Heart right ventricle (tissue), 16 donors: Measurements from ENCODE around the gene ZCCHC4. TPM values are rescaled to one million over a fixed set of nuclear protein-coding genes. Genes with fewer than 3 reads are reported as not detected.

Experiments used
- ATAC-seq, 8 donors: fragments of 200-7000 bp; cut with Tn5 transposase; one replicate each; pipeline ENCODE4 v1.9.1; 2020; ENCODE audit warnings: mild to moderate bottlenecking in 8 of 8, moderate library complexity in 8 of 8, moderate number of reproducible peaks in 1 of 8
- DNase-seq, 2 donors: peaks; one replicate each; pipeline ENCODE4 v3.0.0-alpha.2; 2020
- H3K27ac ChIP-seq, 10 donors: fragments of 200-600 bp; sonication (generic) in 2 of 10; one replicate each; pipeline versions ENCODE4 v1.5.0 to v1.8.0; 2020 to 2022; ENCODE audit warnings: mild to moderate bottlenecking in 3 of 10
- H3K27me3 ChIP-seq, 7 donors: fragments of 200-600 bp; one replicate each; pipeline ENCODE4 v1.8.0; 2021 to 2022; ENCODE audit warnings: mild to moderate bottlenecking in 2 of 7
- H3K36me3 ChIP-seq, 9 donors: fragments of 200-600 bp; sonication (generic) in 1 of 9; one replicate each; pipeline versions ENCODE4 v1.5.0 to v1.8.0; 2020 to 2022; ENCODE audit warnings: mild to moderate bottlenecking in 2 of 9
- H3K4me1 ChIP-seq, 9 donors: fragments of 200-600 bp; sonication (generic) in 1 of 9; one replicate each; pipeline versions ENCODE4 v1.5.0 to v1.8.0; 2020 to 2022; ENCODE audit warnings: mild to moderate bottlenecking in 4 of 9
- H3K4me3 ChIP-seq, 10 donors: fragments of 200-600 bp; sonication (generic) in 2 of 10; one replicate each; pipeline versions ENCODE4 v1.5.0 to v1.8.0; 2020 to 2022; ENCODE audit warnings: mild to moderate bottlenecking in 7 of 10, moderate library complexity in 2 of 10
- H3K9me3 ChIP-seq, 11 donors: fragments of 200-600 bp in 10 of 11; sonication (generic) in 2 of 11; one replicate each; pipeline versions ENCODE4 v1.5.0 to v1.8.0; 2013 to 2022; ENCODE audit warnings: mild to moderate bottlenecking in 2 of 11, control low read depth in 1 of 11, moderate library complexity in 1 of 11
- WGBS, 2 donors: extraction: QIAGEN DNeasy Blood & Tissue Kit; methylation state at CpG; one replicate each; pipeline ENCODE4 v1.1.7; 2013; ENCODE audit warnings: inconsistent platforms in 1 of 2; 5-methylcytosine and 5-hydroxymethylcytosine counted together
- intact Hi-C, 10 donors: fragments of 100-400 bp; cut with DNase I; formaldehyde crosslinking; loops; one replicate each; pipeline versions ENCODE4 v1.11.1 to v1.14.2; 2022
- polyA plus RNA-seq, 2 donors: library from polyadenylated mRNA; stranded (reverse); fragments of 200-250 nt; gene quantifications; one replicate each; pipeline ENCODE4 v1.2.3, GENCODE V29; 2013
- total RNA-seq, 10 donors: library from RNA; stranded (reverse); fragmentation: NEBNext Ultra II Directional in 3 of 10; extraction: Animal tissue kit (Norgen Biotek cat#: 25700) in 3 of 10; gene quantifications; one replicate each; pipeline versions ENCODE4 v1.2.1 to v1.2.4, GENCODE V29; 2021 to 2023
- TF ChIP-seq, protein P1 (sequence below), 9 donors: fragments of 200-600 bp; sonication (generic) in 2 of 9; IDR thresholded peaks; one replicate each; pipeline versions ENCODE4 v1.5.0 to v1.8.0; 2021 to 2022; ENCODE audit warnings: antibody characterized with exemption in 9 of 9, mild to moderate bottlenecking in 5 of 9, moderate library complexity in 1 of 9
- donor health status: Arrhythmogenic right ventricular cardiomyopathy.
- donor health status: ischemic (EF 13 %, LVEDD 7.1; RV severe dilation, severe dysfunction).
- donor health status: healthy with polysubstance abuse.
- donor health status: DM: no; HTN: yes; CAD: no.
- donor health status: DM: no; HTN: no; CAD: no.
- donor health status: ischemic (EF 25% LVEDD 6.9; RV normal size, moderate dysfunction).
- donor health status: ischemic (EF 25% LVEDD 5.7; RV mildly dilated, moderate dysfunction).
- donor health status: healthy.
- donor health status: DM: yes; HTN: yes; CAD: no.
- donor health status: Ischemic cardiomyopathy.
- donor health status: ischemic (EF 35%, LVEDD 5.7; RV mildly dilated, moderate dysfunction).
- donor health status: nonischemic (EF 11% LVEDD 7.7; RV severe dilation, severe dysfunction).
- donor health status: DM: yes; HTN: yes; CAD: no.
- donor health status: PGD.
- donor health status: ischemic (EF 29% LVEDD 5.4; RV normal size, mild dysfunction).
- donor health status: nonischemic (EF 23%, LVEDD 6.1; RV moderate dilation, normal function).

The ZCCHC4 gene
- total and polyA plus RNA-seq, 12 donors: 3.8 to 10.9 (median 7.5) TPM

DNA sequence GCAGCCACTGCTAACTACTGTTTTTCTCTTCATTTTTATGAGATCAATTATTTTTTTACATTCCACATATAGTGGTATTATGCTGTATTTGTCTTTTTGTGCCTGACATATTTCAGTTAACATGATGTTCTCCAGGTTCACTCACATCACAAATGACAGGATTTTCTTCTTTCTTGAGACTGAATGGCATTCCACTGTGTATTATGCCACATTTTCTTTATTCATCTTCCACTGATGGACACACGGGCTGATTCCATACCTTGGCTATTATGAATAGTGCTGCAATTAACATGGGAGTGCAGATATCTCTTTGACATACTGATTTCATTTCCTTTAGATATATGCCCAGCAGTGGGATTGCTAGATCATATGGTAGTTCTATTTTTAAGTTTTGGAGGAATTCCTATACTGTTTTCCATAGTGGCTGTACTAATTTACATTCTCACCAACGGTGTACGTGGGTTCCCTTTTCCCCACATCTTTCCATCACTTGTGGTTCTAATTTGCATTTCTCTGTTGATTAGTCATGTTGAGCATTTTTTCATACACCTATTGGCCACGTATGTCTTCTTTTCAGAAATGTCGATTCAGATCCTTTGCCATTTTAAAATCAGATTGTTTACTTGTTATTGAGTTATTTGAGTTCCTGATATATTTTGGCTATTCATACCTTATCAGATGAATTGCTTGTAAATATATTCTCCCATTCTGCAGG, 14.9 kb upstream of the ZCCHC4 start:
- no peak overlapping the region for H3K27ac ChIP-seq
- peaks cover 0 to 14% (median 0%) of the 10 kb centered on the region in 7 donors for H3K27me3 ChIP-seq
- WGBS, 2 donors: 78 to 81% methylated on average over 5 of the region's 5 CpGs
- ATAC-seq (no peak), DNase-seq (no peak)
- no peak overlapping the region for H3K4me3 ChIP-seq
- no peaks in the 10 kb centered on the region for H3K4me1 ChIP-seq
- intact Hi-C loops: no loop called here
- TF ChIP-seq, protein P1, sequence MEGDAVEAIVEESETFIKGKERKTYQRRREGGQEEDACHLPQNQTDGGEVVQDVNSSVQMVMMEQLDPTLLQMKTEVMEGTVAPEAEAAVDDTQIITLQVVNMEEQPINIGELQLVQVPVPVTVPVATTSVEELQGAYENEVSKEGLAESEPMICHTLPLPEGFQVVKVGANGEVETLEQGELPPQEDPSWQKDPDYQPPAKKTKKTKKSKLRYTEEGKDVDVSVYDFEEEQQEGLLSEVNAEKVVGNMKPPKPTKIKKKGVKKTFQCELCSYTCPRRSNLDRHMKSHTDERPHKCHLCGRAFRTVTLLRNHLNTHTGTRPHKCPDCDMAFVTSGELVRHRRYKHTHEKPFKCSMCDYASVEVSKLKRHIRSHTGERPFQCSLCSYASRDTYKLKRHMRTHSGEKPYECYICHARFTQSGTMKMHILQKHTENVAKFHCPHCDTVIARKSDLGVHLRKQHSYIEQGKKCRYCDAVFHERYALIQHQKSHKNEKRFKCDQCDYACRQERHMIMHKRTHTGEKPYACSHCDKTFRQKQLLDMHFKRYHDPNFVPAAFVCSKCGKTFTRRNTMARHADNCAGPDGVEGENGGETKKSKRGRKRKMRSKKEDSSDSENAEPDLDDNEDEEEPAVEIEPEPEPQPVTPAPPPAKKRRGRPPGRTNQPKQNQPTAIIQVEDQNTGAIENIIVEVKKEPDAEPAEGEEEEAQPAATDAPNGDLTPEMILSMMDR (IDR thresholded peaks at IDR 0.05): no peak
- H3K9me3 ChIP-seq: no peaks in the 10 kb centered on the region
- H3K36me3 ChIP-seq: no peaks in the 10 kb centered on the region

DNA sequence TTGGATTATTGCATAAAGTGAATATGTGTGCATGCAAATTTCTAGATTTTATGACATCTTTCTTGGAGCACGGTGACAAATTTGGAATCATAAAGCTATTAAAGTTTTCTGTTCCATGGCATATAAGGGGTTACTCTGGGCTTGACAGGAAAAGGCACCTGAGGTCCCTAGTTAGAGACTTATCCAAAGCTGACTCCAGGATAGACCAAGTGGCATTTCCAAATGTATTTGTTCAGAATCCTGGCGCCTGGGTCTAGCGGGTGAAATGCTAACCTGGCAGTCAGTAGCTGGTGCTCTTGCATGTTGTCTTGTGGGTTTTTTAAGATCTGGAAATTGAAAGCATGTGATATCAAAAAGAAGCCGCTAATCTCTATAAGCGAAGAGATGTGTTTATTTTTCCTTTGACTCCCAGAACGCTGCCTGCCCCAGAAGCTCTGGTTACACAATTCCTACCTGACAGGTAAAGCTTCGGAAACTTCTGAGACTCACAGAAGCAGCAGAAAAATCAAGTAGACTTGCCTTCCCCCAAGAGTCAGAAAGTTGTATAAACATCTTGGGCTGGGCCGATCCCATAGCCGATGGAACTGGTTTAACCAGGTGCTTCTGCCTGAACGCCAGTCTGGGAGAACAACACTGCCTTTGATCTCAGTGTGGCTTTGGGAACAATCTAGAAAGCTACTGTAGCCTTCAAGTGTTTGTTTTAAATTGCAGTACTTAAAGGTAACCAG, 12.9 kb upstream of the ZCCHC4 start:
- Histone ChIP-seq H3K36me3 (no peaks in the 10 kb centered on the region), H3K9me3 (no peaks in the 10 kb centered on the region), H3K27me3 (peaks cover 0 to 14% (median 4%) of the 10 kb centered on the region in 7 donors), H3K4me3 (no peak overlapping the region), H3K4me1 (no peaks in the 10 kb centered on the region), H3K27ac (no peak overlapping the region)
- intact Hi-C loops: loop anchor here in 2 of 10 donors (10.0 kb wide), 1 partner anchor 135 kb away; the partner anchor contains the start of gene SEPSECS (in 2 of the 2)
- TF ChIP-seq, protein P1 (IDR thresholded peaks at IDR 0.05): no peak
- no peak for ATAC-seq
- WGBS, 2 donors: 58 to 63% methylated on average over 10 of the region's 10 CpGs
- DNase-seq: no peak

DNA sequence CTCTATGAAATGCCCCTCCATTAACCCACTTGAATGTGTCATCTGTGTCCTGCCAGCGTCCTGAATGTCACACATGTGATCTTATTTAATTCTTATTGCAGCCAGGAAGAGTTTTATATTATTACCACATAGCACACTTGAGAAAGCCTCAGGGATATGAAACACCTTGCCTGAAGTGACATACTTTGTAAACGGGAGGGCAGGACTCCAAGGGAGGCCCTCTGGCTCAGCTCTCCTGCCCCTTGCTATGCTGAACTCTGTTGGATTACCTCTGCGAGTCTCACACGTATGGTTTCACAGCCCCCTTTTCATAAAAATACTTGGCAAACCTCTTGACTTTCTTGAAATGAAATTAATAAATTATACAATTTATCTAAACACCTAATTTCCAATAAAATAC, 11.1 kb upstream of the ZCCHC4 start:
- WGBS, 2 donors: 73 to 78% methylated on average over 4 of the region's 4 CpGs
- Histone ChIP-seq H3K9me3 (no peaks in the 10 kb centered on the region), H3K4me1 (no peaks in the 10 kb centered on the region), H3K36me3 (no peaks in the 10 kb centered on the region), H3K27me3 (peaks cover 0 to 12% (median 5%) of the 10 kb centered on the region in 7 donors), H3K27ac (no peak overlapping the region), H3K4me3 (no peak overlapping the region)
- DNase-seq (no peak), ATAC-seq (no peak)
- intact Hi-C loops: loop anchor here in 2 of 10 donors (10.0 kb wide), 1 partner anchor 137 kb away; the partner anchor contains the start of gene SEPSECS (in 2 of the 2)
- TF ChIP-seq, protein P1 (IDR thresholded peaks at IDR 0.05): no peak

DNA sequence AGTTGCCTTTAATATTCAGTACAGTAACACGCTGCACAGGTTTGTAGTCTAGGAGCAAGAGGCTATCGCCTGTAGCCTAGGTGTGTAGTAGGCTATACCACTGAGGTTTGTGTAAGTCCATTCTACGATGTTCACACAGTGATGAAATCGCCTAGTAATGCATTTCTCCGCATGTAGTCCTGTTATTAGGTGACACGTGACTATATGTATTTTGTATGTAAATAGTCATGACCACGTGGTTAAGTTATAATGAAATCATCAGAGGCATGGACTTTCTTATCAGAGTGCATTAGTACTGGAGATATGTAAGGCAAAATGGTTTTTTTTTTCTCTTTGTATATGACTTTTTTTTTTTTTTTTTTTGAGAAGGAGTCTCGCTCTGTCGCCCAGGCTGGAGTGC, 9.9 kb upstream of the ZCCHC4 start:
- ATAC-seq: no peak
- no peak overlapping the region for H3K4me3 ChIP-seq
- TF ChIP-seq, protein P1 (IDR thresholded peaks at IDR 0.05): no peak
- no peaks in the 10 kb centered on the region for H3K36me3 ChIP-seq
- H3K27me3 ChIP-seq: peaks cover 0 to 12% (median 5%) of the 10 kb centered on the region in 7 donors
- intact Hi-C loops: loop anchor here in 2 of 10 donors (10.0 kb wide), 1 partner anchor 138 kb away; the partner anchor contains the start of gene SEPSECS (in 2 of the 2)
- no peak overlapping the region for H3K27ac ChIP-seq
- 87 to 97% methylated on average over 7 of the region's 9 CpGs for WGBS, 2 donors
- DNase-seq: no peak
- H3K4me1 ChIP-seq: no peaks in the 10 kb centered on the region
- H3K9me3 ChIP-seq: no peaks in the 10 kb centered on the region
